HEK293 (cell line): ENCODE results near the gene KMT2D.

Experiments used
- TF ChIP-seq, protein P1 (sequence below): fragments of 450-650 bp; formaldehyde crosslinking; IDR thresholded peaks from 2 replicates; pipeline ENCODE4 v1.5.1; 2016; ENCODE audit warnings: missing biosample characterization, missing genetic modification characterization, low read depth
- TF ChIP-seq, protein P2 (sequence below): fragments of 450-650 bp; formaldehyde crosslinking; IDR thresholded peaks from 2 replicates; pipeline ENCODE4 v1.5.1; 2016; ENCODE audit warnings: missing biosample characterization, missing genetic modification characterization
- TF ChIP-seq, protein P3 (sequence below): fragments of 450-650 bp; formaldehyde crosslinking; IDR thresholded peaks from 2 replicates; pipeline ENCODE4 v1.5.1; 2016; ENCODE audit warnings: missing biosample characterization, missing genetic modification characterization

DNA sequence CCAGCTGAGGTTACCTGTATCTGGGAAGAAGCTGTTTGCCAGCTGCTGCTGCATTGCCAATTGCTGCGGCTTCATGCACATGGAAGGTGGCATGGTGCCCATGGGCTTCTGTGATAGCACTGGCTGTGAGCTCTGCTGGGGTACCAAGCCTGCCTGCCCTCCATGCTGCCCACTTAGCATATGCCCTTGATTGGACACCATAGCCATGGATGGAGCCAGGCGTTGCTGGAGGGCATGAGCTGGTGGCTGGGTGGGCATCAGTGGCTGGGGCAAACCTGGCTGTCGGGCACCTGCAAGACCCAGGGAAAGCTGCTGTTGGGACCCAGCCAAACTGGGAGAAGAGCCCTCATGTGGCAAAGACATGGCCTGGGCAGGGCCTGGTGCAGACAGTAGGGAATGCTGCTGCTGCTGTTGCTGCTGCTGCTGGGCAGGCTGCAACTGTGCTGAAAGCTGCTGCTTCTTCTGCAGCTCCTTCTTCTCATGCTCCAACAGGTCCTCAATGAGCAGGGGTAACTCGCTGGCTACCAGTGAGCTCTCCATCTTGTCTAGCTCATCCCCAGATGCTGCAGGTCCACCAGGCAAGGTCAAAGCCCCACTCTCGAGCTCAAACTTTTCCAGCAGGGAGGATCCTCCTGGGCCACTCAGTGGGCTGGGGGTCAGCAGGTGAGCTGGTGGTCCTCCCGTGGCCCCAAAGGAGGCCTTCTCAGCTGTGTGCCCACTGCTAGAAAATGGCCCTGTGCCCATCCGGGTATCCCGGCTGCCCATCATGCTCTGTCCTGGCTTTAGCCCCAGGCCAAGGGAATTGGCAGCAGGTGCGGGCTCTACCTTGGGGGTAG is 23.3 kb downstream of the KMT2D start:
- TF ChIP-seq, protein P1, sequence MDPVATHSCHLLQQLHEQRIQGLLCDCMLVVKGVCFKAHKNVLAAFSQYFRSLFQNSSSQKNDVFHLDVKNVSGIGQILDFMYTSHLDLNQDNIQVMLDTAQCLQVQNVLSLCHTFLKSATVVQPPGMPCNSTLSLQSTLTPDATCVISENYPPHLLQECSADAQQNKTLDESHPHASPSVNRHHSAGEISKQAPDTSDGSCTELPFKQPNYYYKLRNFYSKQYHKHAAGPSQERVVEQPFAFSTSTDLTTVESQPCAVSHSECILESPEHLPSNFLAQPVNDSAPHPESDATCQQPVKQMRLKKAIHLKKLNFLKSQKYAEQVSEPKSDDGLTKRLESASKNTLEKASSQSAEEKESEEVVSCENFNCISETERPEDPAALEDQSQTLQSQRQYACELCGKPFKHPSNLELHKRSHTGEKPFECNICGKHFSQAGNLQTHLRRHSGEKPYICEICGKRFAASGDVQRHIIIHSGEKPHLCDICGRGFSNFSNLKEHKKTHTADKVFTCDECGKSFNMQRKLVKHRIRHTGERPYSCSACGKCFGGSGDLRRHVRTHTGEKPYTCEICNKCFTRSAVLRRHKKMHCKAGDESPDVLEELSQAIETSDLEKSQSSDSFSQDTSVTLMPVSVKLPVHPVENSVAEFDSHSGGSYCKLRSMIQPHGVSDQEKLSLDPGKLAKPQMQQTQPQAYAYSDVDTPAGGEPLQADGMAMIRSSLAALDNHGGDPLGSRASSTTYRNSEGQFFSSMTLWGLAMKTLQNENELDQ (tag by site-specific recombination), result no peak
- TF ChIP-seq, protein P2, sequence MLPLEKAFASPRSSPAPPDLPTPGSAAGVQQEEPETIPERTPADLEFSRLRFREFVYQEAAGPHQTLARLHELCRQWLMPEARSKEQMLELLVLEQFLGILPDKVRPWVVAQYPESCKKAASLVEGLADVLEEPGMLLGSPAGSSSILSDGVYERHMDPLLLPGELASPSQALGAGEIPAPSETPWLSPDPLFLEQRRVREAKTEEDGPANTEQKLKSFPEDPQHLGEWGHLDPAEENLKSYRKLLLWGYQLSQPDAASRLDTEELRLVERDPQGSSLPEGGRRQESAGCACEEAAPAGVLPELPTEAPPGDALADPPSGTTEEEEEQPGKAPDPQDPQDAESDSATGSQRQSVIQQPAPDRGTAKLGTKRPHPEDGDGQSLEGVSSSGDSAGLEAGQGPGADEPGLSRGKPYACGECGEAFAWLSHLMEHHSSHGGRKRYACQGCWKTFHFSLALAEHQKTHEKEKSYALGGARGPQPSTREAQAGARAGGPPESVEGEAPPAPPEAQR, result no peak
- TF ChIP-seq, protein P3, sequence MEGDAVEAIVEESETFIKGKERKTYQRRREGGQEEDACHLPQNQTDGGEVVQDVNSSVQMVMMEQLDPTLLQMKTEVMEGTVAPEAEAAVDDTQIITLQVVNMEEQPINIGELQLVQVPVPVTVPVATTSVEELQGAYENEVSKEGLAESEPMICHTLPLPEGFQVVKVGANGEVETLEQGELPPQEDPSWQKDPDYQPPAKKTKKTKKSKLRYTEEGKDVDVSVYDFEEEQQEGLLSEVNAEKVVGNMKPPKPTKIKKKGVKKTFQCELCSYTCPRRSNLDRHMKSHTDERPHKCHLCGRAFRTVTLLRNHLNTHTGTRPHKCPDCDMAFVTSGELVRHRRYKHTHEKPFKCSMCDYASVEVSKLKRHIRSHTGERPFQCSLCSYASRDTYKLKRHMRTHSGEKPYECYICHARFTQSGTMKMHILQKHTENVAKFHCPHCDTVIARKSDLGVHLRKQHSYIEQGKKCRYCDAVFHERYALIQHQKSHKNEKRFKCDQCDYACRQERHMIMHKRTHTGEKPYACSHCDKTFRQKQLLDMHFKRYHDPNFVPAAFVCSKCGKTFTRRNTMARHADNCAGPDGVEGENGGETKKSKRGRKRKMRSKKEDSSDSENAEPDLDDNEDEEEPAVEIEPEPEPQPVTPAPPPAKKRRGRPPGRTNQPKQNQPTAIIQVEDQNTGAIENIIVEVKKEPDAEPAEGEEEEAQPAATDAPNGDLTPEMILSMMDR, result no peak
